ENCODE data around the gene SHROOM3.
"Not testable (repeated sequence)": the region's sequence is repeated elsewhere in the genome, so short reads cannot be mapped to it uniquely, and the experiment has no call there.

Gene SHROOM3

DNA sequence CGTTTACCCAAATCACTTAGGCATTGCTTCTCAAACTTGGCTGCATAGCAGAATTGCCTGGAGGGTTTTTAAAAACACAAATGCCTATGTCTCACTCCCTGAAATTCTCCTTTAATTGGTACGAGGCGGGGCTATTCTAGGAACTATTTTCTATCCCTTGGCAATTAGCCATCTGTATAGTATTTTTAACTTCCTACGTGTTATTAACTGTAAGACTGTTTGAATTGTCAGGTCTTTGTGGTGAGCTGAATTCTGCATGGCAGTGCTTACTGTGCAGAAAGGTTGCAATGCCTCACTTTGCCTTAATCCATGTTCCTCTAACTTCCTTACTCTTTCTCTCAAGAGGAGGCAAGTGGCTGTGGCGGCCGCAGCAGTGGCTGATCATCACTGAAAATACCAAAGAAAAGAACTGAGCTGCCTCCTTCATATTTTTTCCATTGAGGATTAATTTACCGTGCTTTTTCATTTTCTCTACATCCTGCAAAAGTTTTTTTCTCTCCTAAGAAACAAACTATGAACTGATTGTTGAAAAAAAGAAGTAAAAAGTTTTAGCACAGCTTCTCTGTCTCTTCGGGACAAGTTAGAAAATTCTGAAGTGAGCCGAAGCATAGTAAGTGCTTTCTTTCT is at the start of gene SHROOM3:
Gene SHROOM3, plus strand, starts transcription at position 329 of the 627 bp plus-strand sequence. CDS start 824 bp downstream, outside the sequence.
- DNase-seq = no peak

DNA sequence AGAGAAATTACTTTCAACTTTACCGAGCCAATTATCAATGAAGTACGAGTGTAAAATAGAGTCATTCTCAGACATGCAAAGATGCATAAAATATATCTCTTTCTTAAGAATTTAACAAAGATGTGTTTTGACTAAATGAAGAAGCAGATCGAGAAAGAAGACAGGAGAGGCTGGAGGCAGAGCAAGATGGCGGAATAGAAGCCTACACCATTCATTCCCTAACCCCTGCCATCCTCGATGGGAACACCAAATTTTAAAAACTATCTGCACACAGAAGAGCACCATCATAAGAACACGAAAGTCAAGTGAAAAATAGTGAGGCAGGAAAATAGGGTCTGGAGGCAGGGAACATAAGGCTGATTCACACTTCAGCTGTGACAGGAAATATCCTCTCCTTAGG is 49.1 kb upstream of the SHROOM3 start:
- no peak for DNase-seq

DNA sequence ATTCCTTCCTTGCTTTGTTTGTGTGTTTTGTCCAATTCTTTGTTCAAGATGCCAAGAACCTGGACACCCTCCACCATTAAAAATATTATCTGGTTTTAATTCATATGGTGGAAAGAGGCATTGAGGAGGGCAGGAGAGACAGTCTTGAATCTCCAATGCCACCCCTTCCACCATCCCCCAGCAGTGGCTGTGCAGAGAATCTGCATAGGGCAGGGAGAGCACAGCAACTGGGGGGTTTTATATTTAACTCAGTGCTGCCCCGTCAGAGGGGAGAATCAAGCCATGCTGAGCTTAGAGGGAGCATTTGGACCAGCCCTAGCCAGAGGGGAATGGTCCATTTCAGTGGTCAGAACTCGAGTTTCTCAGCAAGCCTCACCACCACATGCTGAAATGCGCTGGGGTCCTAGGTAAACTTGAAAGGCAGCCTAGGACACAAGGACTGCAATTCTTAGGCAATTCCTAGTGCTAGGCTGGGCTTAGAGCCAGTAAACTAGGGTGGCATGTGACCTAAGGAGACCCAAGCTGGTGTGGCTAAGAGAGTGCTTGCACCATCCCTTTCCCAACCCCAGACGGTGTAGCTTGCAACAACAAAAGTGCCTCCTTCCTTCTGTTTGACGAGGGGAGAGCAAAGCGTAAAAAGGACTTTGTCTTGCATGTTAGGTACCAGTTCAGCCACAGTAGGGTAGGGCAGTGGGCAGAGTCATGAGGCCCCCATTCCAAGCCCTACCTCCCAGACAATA is 48.3 kb upstream of the SHROOM3 start:
- no peak for DNase-seq

DNA sequence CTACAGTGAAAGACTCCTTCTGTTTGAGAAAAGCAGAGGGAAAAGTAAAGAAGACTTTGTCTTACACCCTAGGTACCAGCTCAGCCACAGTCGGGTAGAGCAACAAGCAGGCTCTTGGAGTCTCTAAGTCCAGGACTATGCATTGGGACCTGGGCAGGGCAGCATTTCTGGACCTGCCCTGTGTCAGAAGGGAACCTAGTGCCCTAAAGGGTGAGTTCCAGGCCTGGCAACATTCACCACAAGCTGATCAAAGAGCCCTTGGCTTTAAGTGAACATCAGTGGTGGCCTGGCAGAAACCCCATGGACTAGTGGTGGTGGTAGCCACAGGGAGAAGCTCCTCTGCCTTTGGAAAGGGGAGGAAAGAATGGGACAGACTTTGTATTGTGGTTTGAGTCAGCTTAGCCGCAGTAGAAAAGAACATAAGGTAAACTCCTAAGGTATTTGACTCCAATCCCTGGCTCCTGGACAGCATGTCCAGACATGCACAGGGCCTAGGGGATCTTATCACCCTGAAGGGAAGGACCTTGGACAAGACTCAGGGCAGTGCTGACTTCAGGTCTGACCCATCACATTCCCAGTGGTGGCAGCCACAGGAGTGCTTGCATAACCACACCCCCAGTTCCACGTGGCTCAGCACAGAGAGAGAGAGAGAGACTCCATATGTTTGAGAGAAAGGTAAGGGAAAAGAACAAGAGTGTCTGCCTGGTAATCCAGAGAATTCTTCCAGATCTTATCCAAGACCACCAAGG is 46.7 kb upstream of the SHROOM3 start:
- no peak for DNase-seq

DNA sequence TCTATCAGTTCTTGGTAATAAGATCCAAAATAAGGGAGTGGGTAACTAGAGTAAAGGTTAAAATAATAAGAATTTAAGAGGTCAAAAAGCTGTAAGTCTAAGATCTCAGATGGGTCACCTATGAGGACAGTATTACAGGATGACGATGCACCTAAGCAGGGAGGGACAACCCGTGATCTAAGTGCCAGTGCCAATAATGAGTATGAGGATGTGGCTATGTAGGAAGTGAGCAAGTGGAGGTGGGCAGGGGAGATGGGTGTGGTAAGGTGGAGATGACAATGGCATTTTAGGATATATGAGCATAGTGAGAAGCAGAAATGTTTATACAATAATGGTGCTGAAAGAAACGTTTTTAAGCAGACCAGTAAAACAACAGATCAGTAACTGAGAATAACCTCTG is 33.4 kb upstream of the SHROOM3 start:
- DNase-seq = no peak

DNA sequence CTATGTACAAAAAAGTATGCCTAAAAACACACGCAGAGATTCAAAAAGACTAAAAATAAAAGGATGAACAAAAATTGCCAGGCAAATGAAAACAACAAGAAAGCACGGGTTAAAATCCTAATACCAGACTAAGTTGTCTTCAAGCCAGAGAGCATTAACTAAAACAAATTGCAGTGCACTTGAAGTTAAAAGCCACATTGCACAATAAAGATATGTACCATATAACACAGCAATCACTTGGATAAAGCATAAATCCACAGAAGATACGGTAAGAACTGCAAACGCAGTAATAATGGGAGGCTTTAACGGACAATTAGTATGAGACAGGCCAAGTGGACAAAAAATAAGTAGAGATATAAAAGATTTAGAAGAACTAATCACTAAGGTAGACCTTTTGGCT is 28.9 kb upstream of the SHROOM3 start:
- no peak for DNase-seq

DNA sequence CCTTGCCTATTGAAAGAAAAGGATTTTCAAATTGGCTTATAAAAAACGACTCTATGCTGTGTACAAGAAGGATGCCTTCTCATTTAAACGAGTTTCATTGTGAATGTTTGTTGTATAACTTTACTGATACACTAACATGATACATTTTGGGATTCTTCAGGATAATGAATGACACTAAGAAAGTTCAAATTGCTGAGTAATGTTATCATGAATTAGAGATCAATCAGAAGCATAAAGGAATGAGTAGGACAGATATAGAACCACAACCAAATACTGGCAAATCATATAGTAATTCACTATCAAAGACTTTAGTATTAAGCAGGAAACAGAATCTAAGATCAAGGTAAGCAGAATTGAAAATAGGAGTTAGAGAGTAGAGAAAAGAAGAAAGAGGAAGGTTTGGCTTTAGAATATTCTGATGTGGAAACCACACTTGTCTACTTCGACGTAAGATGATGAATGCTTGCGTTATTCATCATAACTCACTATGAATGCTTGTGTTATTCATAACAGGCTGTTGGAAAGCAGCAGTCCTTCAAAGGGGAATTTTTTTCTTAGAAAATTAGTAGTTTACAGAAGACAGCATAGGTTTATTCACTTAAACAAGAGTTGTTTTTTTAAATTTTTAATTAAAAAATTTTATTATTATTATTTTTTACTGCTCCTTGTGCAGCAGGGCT is 27.4 kb upstream of the SHROOM3 start:
- DNase-seq = no peak

DNA sequence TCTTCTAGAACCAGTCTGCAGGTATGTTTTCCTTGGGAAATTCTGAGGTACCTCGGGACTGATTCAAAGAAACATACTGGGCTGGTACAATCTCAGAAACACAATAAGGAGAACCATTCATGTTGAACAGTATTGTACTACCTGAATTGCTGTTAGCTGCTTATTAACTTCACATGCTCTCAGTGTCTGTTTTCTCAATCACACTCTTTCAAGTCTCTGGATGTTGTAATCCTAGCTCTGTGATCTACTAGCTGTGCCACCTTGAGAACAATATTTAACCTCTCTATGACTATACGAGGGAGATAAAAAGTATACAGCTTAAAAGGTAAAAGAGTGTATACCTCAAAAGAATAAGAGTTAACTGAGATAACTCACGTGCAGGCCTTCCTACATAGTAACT is 24.4 kb upstream of the SHROOM3 start:
- DNase-seq = no peak

DNA sequence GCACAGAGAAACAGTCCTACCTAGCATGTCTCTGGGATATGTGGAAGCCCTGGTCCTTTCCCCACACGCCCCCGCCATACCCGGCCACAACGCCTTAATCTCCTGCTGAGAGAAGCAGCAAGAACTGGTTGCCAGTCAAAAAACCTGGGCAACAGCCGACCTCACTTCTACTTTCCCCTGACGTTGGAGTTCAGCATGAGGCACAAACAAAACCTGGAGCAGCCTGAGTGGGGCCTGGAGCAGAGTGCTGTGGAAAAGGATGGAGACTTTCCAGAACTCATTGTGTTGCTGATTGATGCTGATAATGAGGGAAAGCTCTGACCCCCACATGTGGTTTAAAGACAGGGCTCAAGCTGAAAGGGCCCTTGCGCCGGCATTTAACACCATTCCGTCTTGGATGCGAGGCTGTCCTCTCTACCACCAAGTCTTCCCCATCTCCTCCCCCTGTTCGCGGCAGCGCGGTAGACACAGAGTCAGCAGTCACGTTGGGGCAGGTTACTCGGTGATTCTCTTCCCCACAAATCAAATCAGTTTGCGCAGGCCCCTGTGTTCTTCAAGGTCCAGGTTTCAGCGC is 14.8 kb upstream of the SHROOM3 start:
- no peak for DNase-seq

DNA sequence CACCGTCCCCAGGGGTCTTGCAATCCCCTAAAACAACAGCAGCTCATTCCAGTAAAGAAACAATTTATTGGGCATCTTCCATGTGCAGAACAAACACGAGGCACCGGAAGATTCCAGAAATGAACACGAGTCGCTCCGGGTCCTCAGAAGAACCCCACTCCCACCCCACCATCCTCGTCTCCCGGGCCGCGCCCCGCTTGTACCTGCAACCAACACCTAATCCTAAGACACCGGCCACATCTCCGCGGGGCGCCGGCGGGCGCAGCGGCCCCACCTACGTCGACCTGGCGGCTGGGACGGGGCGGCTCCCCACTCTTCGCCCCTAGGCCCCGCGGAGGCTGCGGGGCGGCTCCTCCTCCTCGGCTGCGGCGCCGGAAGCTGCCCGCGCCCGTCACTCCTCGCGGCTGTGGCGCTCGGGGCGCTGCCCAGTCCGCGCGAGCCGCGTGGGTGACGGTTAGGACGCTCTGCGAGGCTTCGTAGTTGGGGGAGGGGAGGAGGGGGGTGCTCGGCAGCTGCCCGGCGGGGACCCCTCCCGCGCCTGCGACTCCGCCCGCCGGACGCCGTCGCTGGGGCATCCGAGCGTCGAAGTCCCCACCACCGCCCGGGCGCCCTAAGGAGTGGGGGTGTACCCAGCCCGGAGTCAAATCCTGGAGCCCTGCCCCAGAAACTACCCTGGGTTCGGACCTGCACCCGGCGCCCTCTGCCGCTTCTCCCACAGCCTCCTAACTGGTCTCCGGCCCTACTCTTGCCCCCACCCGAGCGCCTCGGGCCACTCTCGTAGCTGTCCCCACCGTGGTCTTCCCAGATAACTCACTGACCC is 14.1 kb upstream of the SHROOM3 start, which contains the start of gene CCDC158:
Gene CCDC158, minus strand, starts transcription at position 380 of the 820 bp plus-strand sequence. CDS start 17,934 bp downstream, outside the sequence.
- no peak for DNase-seq

DNA sequence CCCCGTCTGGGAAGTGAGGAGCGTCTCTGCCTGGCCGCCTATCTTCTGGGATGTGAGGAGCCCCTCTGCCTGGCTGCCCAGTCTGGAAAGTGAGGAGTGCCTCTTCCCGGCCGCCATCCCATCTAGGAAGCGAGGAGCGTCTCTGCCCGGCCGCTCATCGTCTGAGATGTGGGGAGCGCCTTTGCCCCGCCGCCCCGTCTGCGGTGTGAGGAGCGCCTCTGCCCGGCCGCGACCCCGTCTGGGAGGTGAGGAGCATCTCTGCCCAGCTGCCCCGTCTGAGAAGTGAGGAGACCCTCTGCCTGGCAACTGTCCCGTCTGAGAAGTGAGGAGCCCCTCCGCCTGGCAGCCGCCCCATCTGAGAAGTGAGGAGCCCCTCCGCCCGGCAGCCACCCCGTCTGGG is 11.9 kb upstream of the SHROOM3 start:
- DNase-seq = not testable (repeated sequence)

DNA sequence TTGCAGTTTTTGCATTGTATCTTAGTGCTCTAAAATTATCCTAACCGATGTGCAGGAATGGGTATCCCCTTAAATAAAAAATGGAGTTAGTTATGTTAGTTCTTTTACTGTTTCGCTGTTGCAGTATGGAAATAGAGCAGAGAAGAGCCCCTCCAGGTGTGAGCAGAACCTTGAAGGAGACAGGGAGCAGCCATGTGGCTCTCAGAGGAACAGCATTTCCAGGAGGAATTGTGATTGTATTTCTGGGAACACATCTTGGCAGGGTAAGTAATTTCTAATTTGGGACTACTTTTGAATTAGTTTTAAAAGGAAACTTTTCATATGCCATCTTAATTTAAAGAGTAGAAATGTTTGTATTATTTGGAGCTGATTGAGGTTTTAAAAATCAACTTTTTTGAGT is 8.8 kb upstream of the SHROOM3 start:
- no peak for DNase-seq

DNA sequence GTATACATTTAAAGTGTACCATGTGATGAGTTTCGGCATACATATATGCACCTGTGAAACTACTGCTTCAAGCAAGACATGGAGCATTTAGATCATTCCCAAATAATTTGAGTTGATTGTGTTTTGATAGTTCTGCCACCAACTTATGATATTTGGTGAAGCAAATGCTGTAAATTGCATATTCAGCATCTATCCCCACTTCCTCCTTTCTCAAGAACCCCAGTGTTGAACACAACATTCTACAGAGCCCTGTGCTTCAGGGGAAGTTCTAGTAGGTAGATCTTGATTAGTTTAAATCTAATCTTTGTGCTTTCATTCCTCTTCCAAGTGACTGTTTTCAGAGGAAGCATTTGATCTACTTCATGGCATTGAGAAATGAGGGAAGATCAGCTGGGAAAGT is 5.4 kb upstream of the SHROOM3 start:
- no peak for DNase-seq

DNA sequence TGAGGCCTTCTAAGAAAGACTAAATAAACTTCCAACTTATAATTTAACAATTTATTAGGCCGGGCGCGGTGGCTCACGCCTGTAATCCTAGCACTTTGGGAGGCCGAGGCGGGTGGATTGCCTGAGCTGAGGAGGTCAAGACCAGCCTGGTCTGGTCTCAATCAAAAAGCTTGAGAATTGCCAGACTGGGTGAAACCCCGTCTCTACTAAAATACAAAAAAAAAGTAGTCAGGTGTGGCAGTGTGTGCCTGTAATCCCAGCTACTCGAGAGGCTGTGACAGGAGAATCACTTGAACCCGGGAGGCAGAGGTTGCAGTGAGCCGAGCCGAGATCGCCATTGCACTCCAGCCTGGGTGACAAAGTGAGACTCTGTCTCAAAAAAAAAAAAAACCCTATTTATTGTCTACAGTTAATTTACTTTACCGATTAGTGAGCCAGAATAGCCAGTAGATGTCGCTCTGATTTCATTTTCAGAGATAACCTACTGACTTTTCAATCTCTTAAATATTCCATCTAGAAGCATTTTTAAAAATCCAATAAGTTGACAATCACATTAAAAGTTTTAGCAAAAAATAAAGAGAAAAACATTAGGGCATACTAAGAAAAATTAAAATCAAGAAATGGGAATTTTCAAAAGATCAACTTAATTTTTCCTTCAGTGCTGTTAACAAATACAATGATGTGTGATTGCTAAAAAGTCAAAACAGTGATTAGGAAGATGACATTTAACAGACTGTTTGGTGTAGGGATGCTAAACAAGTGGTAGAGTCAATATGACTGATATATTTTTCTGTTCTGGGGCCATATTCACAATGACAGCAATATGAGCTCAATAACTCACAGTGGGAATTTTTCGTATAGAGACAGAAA is 4.3 kb upstream of the SHROOM3 start:
- peak; percentile 20 for DNase-seq

DNA sequence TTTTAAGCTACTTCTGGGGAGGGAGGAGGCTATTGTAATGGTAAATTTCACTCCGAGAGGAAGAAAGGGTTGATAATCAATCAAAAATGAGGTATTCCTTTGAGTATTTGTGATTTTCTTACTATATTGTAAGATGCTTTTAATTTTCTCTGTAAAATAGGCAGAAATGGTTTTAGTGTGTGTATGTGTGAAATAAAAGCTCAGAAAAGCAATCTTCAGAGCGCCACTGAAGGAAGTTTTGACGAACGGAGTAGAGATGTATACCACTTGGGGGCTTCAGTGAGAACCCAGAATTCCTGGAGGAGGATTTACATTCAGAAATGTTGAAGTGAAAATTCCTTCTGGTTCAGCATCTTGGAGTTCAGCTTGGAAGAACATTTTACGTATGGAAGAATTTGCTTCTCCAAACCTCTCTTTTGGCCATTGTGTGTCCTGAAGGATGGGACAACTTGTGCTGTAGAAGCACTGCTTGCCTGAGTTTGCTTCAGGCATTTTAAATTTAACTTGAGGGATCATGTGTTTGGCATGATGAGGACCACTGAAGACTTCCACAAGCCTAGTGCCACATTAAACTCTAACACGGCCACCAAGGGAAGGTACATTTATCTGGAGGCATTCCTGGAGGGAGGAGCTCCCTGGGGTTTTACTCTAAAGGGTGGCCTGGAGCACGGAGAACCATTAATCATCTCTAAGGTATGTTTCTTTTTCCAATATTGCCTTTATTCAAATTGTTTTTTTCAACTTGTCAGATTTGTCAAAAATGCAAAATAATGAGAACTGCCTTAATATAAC is 695 bp downstream of the SHROOM3 start:
- DNase-seq = no peak

DNA sequence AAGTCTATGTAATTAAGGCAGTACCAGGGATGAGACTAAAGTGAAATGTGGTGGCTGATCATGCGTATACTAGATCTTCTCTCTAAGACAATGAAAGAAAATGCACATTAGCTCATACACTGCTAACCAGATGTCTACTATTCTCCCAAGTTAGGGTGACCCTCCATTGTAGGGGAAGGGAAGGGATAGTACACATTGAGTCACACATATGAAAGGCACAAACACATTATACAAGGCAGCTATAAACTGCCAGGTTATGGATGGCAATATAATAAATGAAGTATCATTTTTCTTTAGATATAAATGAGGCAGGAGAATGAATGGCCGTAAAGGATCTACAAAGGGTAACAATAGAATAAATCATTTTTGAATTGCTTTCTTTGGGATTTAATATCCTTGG is 4.5 kb downstream of the SHROOM3 start:
- no peak for DNase-seq

DNA sequence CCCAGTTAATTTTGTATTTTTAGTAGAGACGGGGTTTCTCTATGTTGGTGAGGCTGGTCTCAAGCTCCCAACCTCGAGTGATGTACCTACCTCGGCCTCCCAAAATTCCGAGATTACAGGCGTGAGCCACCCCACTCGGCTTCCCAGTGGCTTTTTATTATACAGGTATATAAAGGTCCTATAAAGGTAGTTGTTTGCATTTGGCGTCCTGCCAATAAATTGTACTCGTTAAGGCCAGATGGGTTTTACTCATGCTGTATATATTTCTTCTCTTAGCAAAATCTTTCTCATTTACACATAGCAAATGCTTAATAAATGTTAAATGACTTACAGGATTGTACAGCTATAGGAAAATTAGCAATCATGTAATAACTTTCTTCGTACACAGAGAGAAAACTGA is 6.9 kb downstream of the SHROOM3 start:
- DNase-seq = no peak

DNA sequence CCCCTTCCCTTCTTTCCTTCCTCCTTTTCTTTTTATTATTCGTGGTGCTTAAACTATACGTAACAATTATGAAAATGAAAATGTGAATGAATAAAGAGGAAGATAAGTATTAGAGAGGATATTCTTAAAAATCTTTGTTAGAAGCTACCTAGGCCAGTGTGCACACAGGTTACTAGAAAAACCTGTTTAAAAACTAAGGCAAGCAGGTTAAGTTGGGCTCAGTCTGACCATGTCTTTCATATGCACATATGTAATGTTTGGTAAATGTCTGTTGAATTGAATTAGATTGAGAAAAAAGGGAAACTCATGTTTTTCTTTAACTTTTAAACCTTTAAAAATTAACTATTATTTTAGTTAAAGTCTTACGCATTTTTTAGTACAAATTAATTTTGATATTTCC is 7.8 kb downstream of the SHROOM3 start:
- no peak for DNase-seq

DNA sequence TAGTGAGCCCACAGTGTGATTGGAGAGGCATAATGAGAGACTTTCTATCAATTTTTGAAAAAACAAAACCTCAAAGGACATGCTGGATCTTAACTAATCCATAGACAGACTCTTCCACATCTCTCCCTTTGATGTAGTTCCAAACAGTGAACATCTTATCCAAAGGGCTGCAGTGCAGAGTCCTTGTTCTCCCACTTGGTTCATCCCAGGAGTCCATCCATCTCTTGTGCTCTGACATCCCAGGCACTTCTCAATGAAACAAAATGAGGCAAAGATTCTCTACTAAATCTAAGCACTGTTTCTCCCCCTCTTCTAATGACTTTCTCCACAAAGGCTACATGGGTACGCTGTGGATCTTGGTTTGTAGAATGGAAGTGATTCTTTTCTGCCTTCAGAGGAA is 8.3 kb downstream of the SHROOM3 start:
- DNase-seq = no peak

DNA sequence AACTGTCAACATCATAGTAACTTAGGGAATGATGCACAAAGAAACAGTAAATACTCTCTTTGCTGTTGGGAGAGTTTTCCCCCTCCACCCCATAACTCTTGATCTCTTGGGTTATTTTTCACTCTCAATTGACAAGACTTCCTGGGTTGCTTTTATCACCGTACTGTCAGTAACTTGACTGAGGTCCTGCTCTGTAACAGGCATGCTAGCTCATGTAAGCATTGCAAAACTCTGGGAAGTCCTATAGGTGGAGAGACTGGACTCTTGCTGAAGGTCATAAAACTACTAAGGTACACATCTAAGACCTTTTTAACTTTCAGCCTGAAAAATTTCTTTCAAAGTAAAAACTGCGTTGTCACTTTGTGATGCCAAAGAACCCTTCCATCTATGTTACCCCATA is 10.9 kb downstream of the SHROOM3 start:
- DNase-seq = no peak
